GM19463 (cell line): Measurements from ENCODE around the gene RPRD1A.
"Not testable (repeated sequence)": the region's sequence is repeated elsewhere in the genome, so short reads cannot be mapped to it uniquely, and the experiment has no call there.

Source experiments
- ATAC-seq: cut with Tn5 transposase; IDR thresholded peaks from one replicate; pipeline ENCODE4 v1.9.1; 2021; ENCODE audit warnings: mild to moderate bottlenecking, moderate library complexity; ENCODE audit not compliant: unreplicated experiment

The RPRD1A gene

GRCh38 chr18:36034299-36034895 lies 33.0 kb downstream of the RPRD1A start:
- no peak for ATAC-seq

DNA sequence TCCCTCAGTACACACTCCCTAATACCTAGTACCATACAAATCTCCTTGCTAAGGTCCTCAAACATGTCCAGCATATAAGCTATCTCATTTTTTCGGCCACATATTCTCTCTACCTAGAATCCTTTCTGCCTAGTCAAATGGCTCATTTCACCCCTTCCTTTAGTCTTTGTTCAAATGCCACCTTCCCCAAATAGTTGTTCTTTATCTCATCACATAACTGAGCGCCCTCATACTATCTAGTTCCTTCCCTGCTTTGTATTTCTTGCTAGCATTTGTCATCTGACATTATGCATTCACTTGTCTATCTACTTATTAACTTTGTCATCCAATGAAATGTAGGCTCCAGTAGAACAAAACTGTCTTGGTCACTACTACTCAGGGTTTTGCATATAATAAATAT lies 35.5 kb downstream of the RPRD1A start:
- ATAC-seq = no peak

GRCh38 chr18:36031407-36031806 lies 36.0 kb downstream of the RPRD1A start:
- ATAC-seq = no peak

GRCh38 chr18:36028859-36029258 lies 38.5 kb downstream of the RPRD1A start:
- ATAC-seq = no peak

DNA sequence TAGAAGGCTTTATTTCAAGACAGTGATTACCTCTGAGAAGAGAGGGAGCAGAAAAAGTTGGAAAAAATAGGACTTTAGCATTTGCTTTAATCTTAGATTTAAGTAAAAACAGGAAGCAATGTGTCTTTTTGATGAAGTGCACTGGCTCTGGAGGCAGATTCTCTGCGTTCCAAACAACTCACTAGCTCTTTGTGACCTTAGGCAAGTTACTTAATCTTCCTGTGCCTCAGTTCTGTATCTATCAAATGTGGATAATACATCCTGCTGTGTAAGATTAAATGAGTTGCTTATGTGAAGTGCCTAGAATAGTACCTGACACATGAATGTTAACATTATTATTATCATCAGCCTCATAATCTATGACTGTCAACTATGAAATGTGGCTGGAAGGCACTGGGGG lies 42.3 kb downstream of the RPRD1A start:
- no peak for ATAC-seq

- ATAC-seq = not testable (repeated sequence)
These were observed 43.1 kb downstream of the RPRD1A start for GRCh38 chr18:36024241-36024640.

- ATAC-seq = no peak
These were observed 44.0 kb downstream of the RPRD1A start for GRCh38 chr18:36023336-36023735.

DNA sequence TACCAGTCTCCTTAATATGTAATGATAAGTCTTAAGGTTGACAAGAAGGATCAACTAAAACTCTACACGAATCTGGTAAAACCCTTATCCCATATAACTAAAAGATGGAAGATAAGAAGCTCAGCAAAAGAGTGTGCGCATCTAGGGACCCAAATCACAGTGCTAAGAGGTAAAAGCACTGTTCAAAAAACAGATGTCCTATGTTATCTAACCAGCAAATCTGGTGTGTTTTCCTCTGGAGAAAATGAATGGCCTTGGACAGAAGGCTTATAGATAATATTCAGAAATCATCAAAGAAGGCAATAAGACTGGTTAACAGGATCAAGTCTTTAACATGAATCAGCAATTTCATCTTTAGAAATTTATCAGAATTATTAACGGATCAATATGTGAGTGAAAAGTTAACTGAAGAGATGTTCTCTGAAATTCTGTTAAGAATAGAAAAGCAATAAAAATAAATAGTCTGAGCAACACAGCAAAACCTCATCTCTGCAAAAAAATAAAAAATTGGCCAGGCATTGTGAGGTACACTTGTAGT lies 47.1 kb downstream of the RPRD1A start:
- ATAC-seq = no peak

DNA sequence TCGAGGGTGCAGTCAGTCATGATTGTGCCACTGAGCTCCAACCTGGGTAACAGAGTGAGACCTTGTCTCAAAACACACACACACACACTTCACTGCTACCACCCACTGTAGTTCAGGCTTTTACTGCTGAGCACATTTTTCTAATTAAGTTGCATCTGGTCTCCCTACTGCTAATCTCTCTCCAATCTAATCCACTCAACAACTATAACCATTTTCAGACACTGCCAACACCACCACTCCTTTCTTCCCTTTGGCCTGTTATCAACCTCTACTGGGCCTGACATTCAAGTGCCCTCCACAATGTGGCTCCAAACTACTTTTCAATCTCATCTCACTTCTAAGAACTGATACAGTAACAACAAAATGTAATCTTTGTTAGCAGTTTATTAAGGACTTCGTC lies 50.1 kb downstream of the RPRD1A start:
- ATAC-seq = no peak

DNA sequence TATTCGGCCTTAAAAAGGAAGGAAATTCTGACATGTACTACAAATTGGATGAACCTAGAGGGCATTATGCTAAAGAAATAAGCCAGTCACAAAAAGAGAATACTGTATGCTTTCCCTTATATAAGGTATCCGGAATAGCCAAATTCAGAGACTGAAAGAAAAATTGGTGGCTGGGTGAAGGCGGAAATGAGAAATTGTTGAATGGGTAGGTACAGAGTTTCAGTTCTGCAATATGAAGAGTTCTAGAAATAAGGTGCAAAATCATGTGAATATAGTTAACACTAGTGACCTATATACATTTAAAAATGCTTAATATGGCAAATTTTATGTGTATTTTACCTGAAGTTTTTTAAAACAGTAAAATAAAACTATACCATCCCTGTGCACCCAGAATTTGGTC lies 51.7 kb downstream of the RPRD1A start:
- peak; percentile 86 for ATAC-seq

DNA sequence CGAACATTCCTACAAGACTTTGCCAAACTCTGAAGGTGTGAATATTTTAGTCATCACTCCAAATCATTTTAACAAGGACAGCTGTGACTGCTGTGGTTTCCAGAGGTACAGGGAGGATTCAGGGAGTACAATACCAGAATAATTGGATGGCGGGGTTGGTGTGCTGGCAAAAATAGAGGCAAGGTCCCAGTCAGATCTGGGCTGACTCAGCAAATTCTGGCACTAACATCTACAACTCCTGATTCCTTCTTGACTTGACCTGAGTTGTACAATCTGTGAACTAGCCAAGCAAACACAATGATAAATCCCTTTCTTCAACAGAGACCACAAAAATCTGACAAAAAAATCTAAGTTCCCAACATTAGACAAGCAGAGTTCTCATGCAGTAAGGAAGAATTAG lies 54.5 kb downstream of the RPRD1A start:
- no peak for ATAC-seq

- no peak for ATAC-seq
These were observed 58.1 kb downstream of the RPRD1A start for GRCh38 chr18:36009214-36009613.

DNA sequence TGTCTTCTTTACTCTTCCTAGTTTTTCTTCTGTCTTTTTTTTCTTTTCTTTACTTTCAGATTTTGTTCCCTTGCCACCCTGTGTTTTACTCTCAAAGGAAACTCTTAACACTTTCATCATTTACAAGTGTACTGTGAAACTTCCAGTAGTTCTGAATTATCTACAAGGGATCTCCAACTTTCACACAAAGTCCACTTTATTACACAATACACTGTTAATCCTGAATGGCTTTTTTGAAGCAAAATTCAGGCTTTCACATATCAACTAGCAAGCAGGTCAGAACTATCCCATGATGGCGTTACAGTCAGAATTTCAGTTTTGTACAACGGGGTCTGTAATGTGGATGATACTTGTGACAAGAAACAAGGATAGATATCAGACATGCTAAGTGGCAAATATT lies 60.4 kb downstream of the RPRD1A start:
- no peak for ATAC-seq

DNA sequence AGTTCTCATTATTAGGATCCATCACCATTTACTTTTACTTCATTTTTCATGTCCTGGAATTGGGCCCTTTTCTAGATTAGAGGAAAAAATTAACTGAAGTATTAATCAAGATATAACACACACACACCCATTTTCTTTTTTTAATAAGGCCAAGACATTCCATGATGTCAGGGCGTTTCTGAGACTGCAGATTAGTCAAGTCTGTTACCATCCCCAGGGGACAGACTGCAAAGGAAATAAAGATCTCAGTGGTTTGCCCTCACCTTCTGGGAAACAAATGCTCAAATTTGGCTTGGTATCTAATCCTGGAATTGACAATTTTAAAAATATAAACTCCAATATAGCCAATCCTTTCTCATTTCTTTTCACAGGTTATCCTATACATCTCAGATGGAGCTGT lies 67.4 kb downstream of the RPRD1A start:
- ATAC-seq = no peak

DNA sequence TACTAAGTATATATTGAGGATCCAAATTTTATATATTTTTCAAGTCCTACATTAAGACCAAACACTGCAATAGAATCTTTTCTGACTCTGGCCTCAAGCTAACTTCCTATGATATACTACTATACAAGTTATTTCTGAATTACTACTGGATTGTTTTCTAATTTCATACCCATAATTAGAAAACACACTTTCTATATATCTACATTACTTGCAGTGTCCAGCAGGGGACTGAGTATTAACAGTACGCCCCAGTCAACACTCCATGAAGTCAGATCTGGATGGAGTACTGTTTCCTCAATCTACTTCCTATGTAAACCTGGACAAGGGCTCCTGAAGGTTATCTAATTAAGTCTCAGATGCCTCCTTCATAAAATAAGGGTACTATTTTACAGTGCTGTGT lies 68.4 kb downstream of the RPRD1A start:
- ATAC-seq = no peak

DNA sequence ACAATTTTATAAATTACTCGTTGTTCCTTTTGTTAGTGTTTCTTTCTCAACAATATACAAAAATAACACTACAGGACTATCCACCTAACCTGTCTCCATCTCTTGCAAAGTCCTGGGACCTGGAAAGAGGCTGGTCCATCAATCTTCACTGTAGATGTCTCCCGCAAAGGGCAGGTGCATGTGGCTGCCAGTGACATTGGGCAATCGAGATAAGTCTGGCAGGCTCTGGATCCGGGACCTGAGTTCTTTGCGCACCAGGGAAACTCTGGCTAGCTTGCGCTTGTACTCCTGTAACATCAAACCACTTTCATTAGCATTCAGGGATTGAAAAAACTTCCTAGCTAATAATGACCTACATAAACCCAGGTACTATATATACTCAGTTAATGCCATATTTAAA lies 74.3 kb downstream of the RPRD1A start:
- ATAC-seq = no peak

DNA sequence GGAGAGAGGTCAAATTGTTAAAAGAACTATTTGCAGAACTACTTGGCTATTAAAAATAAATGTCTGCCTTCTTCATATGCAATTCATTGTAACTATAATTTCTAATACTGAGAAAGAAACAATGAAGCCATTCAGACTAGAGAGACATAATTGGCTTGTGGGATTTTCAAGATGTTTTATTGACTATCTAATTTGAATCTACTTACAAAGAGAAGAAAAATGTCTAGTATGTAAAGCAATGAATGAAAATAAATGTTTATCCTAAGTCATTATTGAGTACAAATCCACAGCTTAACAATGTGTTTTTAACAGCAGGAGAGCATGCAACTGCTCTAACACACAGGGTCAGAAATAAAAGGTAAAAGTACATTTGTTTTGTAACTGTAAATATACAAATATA lies 75.7 kb downstream of the RPRD1A start:
- ATAC-seq = no peak

DNA sequence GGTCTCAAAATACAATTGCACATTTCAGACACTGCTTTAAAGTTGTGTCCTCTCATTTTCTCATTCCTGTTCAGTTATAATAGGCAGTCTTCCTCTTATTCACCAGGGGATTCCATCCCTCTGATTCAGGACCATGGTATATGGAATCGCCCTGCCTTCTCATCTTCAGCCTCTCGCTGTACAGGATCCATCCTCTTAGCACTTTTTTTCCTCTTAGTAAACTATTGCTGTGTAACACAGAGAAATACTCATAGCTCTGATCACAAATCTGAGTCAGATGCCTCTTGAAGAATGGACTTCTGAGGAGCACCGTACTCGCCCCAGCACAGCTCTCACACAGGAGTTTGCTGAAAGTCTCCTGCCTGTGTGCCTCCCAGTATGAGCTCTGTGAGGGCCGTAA lies 83.5 kb downstream of the RPRD1A start:
- no peak for ATAC-seq

GRCh38 chr18:35983147-35983546 lies 84.2 kb downstream of the RPRD1A start:
- ATAC-seq = no peak

DNA sequence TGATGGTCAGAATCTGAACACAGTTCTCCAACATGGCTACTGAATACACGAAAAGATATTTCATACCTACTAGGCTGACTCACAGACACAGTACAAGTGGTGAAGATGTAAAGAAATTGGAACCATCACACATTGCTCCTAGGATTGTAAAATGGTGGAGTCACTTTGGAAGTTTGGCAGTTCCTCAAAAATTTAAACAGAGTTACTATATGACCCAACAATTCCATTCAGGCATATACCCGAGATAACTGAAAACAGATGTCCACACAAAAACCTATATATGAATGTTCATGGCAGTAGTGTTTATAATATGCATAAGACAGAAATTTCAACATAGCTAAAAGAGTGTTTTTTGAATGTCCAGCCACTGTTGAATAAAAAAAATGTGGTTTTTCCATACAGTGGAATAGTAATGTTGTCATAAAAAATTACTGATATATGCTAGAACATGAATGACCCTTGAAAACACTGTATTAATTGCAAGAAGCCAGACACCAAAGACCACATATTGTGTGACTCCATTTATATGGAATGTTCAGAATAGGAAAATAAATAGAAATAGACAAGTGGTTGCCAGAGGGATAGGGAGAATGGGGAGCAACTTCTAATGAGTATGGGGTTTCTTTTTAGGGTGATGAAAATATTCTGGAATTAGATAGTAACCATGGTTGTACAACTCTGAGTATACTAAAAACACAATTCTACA lies 84.8 kb downstream of the RPRD1A start:
- no peak for ATAC-seq

DNA sequence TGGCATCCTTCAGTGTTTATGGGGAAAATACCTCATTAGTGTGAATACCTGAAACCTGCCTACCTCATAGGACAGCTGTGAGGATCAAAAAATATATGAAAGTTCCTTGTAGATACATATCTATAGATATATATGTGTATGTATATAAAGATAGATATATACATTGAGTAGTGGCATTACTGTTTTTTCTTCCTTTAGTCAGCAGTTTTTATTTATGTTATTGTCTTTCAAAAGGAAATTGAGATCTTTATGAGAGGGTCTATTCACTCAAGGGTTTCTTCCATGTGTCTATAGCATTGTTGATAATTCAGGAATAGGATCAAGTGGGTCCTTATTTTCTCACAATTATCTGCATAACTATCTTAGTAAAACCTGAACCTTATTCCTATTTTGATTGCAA lies 88.2 kb downstream of the RPRD1A start:
- ATAC-seq = no peak

DNA sequence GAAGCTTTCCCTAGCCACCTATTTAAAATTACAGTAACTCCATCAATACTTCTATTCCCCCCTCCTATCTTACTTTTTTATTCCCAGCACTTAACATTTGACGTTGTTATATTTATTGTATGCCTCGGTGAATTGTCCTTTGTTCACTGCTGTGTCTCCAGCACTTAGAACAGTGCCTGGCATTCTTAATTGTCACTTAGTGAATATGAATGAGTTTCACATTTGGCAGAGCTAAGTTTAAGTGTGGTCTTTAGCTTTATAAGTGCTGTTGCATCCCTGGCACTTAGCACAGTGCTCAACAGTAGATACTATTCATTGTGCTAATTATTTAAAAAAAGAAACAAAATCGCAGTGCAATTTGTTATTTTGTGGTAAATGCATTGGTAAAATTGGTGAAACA lies 93.2 kb downstream of the RPRD1A start:
- no peak for ATAC-seq

DNA sequence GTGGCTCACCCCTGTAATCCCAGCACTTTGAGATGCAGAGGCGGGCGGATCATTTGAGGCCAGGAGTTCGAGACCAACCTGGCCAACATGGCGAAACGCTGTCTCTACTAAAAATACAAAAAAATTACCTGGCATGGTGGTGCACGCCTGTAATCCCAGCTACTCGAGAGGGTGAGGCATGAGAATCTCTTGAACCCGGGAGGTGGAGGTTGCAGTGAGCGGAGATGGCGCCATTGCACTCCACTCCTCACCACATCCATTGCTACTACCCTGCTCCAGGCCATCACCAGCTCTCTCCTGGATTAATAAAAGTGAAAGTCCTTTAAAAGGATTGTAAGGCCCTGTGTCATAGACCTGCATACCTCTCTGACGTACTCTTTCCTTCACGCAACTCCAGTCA lies 93.7 kb downstream of the RPRD1A start:
- no peak for ATAC-seq
